ENCODE data around the gene OR10AD1. TPM values are rescaled to one million over a fixed set of nuclear protein-coding genes. Genes with fewer than 3 reads are reported as not detected.

Gene OR10AD1
- polyA plus RNA-seq, 1 donor (not counting 4 experiments of a cell fraction or from before 2014, with no cell fraction given): not detected

DNA sequence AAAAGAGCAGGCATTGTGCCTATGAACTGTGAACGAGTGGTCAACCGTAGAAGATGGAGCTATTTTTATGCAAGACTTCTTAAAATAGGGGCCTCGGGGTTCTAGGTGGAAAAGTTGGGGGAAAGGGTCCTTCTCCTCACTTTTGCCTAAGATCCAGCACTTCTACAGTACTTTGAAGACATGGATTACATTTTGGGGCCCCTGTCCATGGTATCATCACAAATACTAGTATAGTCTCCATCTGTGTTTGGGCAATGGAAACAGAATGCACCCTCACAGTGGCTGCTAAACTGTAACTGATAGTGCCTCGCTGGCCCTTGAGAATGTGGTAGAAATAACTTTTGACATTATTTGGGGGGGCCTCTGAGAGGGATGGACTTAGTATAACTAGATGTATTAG is 25.1 kb downstream of the OR10AD1 start:
- Histone ChIP-seq H3K4me3 (ENCODE audit: control insufficient read depth in 2 of 3, extremely low read depth in 1 of 3, insufficient read depth in 2 of 3, low read depth in 1 of 3, low read length in 3 of 3) (no peak overlapping the region), H3K27me3 (ENCODE audit: control insufficient read depth, extremely low read depth, insufficient read depth, low read length) (peaks cover 32% of the 10 kb centered on the region), H3K9me1 (ENCODE audit: control insufficient read depth, extremely low read depth, insufficient read depth, low read length) (no peaks in the 10 kb centered on the region), H3K36me3 (ENCODE audit: control insufficient read depth in 2 of 2, extremely low read depth in 1 of 2, insufficient read depth in 2 of 2, low read length in 2 of 2) (no peaks in the 10 kb centered on the region), H3K9ac (ENCODE audit: control insufficient read depth, extremely low read depth, insufficient read depth, low read length) (no peak overlapping the region), H3K9me3 (ENCODE audit: control insufficient read depth, low read depth, low read length) (no peaks in the 10 kb centered on the region), H3K27ac (ENCODE audit: control insufficient read depth, insufficient read depth, low read length) (no peak overlapping the region), H4K20me1 (ENCODE audit: control insufficient read depth, extremely low read depth, insufficient read depth, low read length) (no peaks in the 10 kb centered on the region), H3K79me2 (ENCODE audit: control insufficient read depth, insufficient read depth, low read length) (no peaks in the 10 kb centered on the region), H3K4me1 (ENCODE audit: control insufficient read depth, extremely low read depth, insufficient read depth, low read length) (peaks cover 7% of the 10 kb centered on the region), H3K4me2 (ENCODE audit: control insufficient read depth, extremely low read depth, insufficient read depth, low read depth, low read length) (no peak overlapping the region), H2AFZ (ENCODE audit: control insufficient read depth, low read length) (no peak overlapping the region)
- dilution Hi-C loops (cut with MboI; ENCODE audit: extremely low pct_ligation_motif_present, low sequenced_read_pairs): no loop called here
- DNase-seq (ENCODE audit: low read depth, low spot score) (no peak), FAIRE-seq (no peak)
- TF ChIP-seq, protein P1, sequence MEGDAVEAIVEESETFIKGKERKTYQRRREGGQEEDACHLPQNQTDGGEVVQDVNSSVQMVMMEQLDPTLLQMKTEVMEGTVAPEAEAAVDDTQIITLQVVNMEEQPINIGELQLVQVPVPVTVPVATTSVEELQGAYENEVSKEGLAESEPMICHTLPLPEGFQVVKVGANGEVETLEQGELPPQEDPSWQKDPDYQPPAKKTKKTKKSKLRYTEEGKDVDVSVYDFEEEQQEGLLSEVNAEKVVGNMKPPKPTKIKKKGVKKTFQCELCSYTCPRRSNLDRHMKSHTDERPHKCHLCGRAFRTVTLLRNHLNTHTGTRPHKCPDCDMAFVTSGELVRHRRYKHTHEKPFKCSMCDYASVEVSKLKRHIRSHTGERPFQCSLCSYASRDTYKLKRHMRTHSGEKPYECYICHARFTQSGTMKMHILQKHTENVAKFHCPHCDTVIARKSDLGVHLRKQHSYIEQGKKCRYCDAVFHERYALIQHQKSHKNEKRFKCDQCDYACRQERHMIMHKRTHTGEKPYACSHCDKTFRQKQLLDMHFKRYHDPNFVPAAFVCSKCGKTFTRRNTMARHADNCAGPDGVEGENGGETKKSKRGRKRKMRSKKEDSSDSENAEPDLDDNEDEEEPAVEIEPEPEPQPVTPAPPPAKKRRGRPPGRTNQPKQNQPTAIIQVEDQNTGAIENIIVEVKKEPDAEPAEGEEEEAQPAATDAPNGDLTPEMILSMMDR (optimal IDR thresholded peaks at IDR 0.05 in 1 of 3, IDR thresholded peaks at IDR 0.05 in 1 of 3, conservative IDR thresholded peaks at IDR 0.05 in 1 of 3; ENCODE audit: extremely low read depth in 1 of 3, insufficient read depth in 2 of 3, low read length in 3 of 3): no peak
- TF ChIP-seq EZH2 (IDR thresholded peaks at IDR 0.05; ENCODE audit: low read length): no peak

DNA sequence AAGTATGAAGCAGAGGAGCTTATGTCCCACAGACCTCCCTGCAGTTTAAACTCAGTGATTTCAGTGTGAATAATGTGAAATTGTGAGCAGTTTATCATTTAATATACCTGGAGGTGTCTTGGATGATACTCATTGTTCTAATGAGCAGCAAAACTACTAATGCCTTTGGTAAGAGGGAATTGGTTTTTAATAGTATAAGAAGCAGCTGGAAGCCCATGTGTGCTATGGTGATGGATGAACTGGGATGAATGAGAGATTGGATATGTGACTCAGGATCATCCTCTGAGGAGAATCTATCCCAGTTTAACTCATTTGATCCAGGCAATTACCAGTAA is 26.7 kb downstream of the OR10AD1 start:
- DNase-seq (ENCODE audit: low read depth, low spot score) (no peak), FAIRE-seq (no peak)
- Histone ChIP-seq H4K20me1 (ENCODE audit: control insufficient read depth, extremely low read depth, insufficient read depth, low read length) (no peaks in the 10 kb centered on the region), H3K27me3 (ENCODE audit: control insufficient read depth, extremely low read depth, insufficient read depth, low read length) (peaks cover 20% of the 10 kb centered on the region), H3K4me1 (ENCODE audit: control insufficient read depth, extremely low read depth, insufficient read depth, low read length) (no peaks in the 10 kb centered on the region), H3K27ac (ENCODE audit: control insufficient read depth, insufficient read depth, low read length) (no peak overlapping the region), H3K4me3 (ENCODE audit: control insufficient read depth in 2 of 3, extremely low read depth in 1 of 3, insufficient read depth in 2 of 3, low read depth in 1 of 3, low read length in 3 of 3) (no peak overlapping the region), H3K36me3 (ENCODE audit: control insufficient read depth in 2 of 2, extremely low read depth in 1 of 2, insufficient read depth in 2 of 2, low read length in 2 of 2) (no peaks in the 10 kb centered on the region), H2AFZ (ENCODE audit: control insufficient read depth, low read length) (no peak overlapping the region), H3K4me2 (ENCODE audit: control insufficient read depth, extremely low read depth, insufficient read depth, low read depth, low read length) (no peak overlapping the region), H3K79me2 (ENCODE audit: control insufficient read depth, insufficient read depth, low read length) (no peaks in the 10 kb centered on the region), H3K9me1 (ENCODE audit: control insufficient read depth, extremely low read depth, insufficient read depth, low read length) (no peaks in the 10 kb centered on the region), H3K9me3 (ENCODE audit: control insufficient read depth, low read depth, low read length) (no peaks in the 10 kb centered on the region), H3K9ac (ENCODE audit: control insufficient read depth, extremely low read depth, insufficient read depth, low read length) (no peak overlapping the region)
- TF ChIP-seq EZH2 (IDR thresholded peaks at IDR 0.05; ENCODE audit: low read length): no peak
- TF ChIP-seq, protein P1 (optimal IDR thresholded peaks at IDR 0.05 in 1 of 3, IDR thresholded peaks at IDR 0.05 in 1 of 3, conservative IDR thresholded peaks at IDR 0.05 in 1 of 3; ENCODE audit: extremely low read depth in 1 of 3, insufficient read depth in 2 of 3, low read length in 3 of 3): no peak
- dilution Hi-C loops (cut with MboI; ENCODE audit: extremely low pct_ligation_motif_present, low sequenced_read_pairs): no loop called here

Data from keratinocyte (primary cell).